Activated naive CD4-positive, alpha-beta T cell treated with anti-CD3 and anti-CD28 coated beads, Interleukin-2, amount 50 U/mL, for 16 hours (primary cell): Measurements from ENCODE around the gene FLT3.

Source experiments
- DNase-seq: peaks from one replicate; pipeline ENCODE4 v3.0.0-alpha.2; 2020

FLT3 gene

DNA sequence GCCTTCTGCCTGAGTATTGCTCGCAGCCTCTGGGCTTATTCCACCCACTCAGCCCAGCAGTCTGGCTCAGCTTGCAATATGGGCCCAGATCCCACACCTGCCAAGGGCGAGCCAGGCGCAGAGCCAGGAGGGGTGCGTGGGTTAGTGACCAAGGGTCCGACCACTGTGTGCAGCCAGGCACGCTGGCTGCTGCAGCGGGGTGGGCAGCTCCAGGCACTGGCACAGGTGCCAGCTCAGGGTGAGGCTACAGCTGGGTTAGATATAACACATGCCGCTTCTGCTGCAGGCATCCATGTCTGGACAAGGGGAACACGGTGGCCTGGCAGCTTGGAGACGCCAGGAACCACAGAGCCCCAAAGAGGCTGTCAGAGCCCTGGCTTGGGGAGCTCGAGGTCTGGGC is 99.3 kb downstream of the FLT3 start:
- DNase-seq, result no peak

DNA sequence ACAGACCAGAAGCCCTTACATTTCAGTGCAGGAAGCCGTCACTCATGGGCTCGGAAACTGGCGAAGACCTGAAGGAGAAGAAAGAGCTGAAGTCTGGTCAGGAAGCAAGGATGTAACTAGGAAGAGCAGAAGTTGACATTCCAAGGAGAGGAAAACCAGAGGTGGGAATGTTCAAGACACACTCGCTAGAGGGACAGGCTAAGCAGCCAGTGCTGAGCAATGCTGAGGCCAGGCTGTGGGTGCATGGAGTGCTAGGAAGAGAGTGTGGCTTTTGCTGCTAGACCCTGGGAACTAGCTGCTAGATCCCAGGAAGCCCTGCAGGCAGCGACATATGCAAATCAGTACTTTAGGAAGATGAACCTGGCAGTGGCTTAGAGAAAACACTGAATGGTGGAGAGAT is 99.8 kb downstream of the FLT3 start:
- DNase-seq, result no peak

DNA sequence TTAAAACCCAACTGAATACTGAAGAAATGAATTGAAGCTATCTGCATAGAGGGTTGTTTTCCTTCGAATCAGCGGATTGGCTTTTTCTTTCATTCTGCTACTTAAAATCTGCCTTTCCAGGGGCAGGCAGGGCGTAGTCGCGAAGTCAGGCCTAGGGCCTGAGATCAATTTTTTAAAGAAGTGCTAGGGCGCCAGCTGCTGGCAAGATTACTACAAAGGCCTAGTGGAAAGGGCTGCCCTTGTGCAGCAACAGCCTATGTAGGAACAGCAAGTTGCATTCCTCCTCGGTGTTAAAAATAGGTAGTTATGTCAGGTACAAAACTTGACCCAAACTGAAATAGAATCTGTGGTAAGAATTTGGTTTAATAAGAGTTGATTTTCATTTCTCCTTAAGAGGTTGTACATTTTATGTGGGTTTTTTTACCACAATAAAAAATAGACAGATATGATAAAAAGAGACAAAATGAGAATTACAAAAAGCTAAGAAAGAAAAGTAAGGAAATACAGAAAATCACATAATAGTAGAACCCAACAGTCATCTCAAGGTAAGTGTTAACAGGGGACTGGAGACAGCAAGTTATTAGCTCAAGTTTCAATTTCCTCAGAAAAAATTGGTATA is 102.4 kb downstream of the FLT3 start:
- no peak for DNase-seq

DNA sequence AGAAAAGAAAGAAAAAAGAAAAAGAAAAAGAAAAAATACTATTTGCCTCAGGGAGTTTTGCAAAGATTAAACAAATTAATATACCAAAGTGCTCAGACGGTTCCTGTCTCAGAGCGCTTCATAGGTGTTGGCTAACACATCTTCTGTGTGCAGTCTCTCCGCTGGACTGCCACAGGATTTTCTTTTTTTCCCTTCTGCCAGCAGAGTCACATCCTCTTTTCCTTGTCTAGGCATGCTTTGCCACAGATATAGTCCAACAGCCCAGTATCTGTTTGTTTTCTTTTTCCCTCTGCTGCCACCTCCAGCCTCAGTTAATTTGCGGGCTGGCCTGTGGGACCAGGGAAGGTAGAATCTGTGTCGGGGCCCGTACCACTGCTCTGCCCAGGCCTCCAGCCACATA is 108.5 kb downstream of the FLT3 start:
- no peak for DNase-seq

DNA sequence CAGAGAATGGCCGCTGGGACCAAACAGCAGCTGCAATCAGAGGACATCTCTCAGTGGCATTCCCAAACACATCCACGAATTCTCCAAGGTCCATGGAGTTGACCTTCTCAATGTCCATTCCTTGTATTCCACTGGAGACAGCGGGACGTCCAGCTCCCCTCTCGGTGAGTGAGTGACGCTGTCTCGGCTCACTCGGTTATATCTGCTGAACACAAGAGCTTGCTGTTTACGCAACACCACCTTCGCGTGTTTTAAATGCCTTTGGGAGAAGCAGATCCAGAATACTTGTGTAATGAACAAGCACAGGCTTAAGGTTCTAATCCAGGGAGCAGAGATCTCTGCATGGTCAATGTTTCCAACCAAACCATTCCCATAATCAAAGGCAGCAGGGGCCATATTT is 111.9 kb downstream of the FLT3 start, which contains the start of gene URAD:
Gene URAD (minus strand): TSS at position 174 of the 400 bp plus-strand sequence. CDS start 56 bp downstream, at position 118.
- DNase-seq, result no peak

DNA sequence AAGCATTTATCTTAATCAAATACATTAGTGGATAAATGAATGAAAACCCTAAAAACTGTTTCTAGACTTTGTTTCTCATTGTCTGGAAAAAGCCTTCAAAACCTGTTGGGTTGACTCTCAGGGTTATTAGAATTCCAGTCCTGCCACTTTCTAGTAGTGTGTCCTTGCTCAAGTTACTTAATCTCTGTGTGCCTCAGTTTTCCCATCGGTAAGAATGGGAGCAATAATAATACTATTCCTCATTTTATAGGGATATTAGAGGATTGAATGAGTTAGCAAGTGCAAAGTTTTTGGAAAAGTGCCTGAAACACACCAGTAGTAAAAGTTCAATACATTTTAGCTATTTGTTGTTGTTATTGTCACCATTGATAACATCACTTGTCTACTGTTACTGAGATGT is 114.8 kb downstream of the FLT3 start:
- DNase-seq, result no peak

DNA sequence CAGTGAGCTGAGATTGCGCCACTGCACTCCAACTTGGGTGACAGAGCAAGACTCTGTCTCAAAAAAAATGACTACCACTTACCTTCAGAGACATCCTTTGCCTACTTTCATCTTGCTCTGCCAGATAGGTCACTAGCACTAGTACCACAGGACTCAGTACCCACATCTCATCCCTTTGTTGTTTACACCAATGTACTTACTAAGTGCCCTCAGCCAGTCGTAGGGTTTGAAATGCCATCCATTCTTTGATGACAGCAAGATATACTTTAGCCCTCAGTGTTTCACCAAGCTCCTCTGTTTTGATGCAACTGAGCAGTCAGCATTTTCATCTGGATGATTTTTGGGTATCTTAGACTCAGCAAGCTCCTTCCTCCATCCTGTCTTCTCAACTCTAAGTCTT is 118.0 kb downstream of the FLT3 start:
- no peak for DNase-seq

DNA sequence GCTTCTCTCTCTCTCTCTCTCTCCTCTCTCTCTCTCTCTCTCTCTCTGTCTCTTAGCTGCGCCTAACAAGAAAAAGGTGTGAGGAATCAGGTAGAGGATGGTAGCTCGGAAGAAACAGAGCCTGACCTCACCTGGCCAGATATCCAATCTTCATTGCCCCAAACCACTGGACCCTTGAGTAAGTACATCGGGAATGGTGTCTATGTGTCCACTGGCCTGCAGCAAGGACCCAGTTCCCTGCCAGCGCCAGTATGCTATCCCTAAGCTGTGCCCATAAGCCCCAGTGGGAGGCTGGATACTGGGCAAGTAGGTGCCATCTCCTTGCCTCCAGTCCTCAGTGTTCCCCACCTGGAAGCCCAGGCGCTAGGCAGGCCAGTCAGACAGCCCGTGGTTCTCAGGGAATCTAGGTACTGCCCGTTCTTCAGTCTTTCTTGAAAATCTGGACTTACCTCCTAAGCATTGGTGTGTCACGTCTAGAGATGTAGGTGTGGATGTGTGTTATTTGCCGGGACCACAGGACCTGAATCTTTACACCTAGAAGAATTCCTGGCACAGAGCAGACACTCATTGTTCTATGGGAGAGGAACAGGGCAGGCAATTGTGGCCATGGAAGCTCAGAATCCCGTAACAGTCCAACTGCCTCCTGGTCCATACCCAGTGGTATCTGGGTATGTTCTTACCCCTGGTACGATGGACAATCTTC is 119.2 kb downstream of the FLT3 start:
- DNase-seq, result no peak

DNA sequence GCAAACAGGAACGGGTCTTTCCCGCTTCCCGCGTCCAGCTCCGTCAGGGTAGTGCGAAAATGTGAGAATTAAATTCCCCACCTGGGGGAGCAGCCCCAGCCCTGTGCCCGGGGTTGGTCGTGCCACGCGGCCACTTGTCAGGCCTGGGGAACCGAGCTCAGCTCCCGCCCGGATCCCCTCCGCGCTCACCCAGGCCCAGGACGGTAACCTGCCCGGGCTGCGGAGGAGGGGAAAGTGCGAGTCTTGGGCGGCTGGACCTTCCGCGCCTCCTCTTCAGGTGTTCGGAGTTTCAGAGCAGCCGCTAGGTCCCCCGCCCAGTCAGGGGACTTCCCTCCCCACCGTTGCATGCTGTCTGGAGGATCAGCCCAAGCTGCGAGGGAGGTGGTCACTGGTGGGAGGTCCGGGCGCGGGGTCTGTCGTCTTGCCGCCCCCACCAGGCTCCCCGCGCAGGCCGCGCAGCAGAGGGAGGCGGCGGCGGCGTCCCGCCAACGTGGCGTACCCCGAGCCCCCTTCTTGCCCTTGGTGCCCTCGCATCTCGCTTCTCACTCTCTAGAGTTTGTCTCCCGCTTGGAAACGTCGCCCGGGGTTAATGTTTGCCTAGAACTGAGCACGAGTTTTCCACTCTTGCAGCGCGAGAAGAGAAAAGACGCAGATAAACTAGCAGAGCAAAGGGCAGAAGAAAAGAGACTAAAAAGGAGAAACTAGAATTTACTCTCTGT is 119.9 kb downstream of the FLT3 start:
- DNase-seq, result no peak

DNA sequence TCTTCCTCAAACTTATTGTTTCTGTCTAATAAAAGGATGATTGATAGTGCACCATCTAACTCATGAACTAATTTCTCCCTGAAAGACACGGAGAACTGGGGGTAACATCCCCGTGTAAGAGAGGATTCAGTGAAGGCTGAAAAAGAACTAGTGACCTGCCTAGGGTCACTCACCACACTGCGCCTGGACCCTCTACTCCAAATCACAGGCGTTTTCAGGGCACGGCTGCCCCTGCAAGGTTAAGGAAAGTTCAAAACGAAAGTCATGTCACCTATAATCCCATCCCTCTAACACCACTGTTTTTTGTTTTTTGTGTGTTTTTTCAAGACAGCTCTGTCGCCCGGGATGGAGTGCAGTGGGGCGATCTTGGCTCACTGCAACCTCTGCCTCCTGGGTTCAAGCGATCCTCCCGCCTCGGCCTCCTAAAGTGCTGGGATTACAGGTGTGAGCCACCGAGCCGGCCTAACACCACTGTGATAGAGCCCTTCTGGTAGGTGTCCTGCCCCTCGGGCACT is 120.6 kb downstream of the FLT3 start:
- no peak for DNase-seq

DNA sequence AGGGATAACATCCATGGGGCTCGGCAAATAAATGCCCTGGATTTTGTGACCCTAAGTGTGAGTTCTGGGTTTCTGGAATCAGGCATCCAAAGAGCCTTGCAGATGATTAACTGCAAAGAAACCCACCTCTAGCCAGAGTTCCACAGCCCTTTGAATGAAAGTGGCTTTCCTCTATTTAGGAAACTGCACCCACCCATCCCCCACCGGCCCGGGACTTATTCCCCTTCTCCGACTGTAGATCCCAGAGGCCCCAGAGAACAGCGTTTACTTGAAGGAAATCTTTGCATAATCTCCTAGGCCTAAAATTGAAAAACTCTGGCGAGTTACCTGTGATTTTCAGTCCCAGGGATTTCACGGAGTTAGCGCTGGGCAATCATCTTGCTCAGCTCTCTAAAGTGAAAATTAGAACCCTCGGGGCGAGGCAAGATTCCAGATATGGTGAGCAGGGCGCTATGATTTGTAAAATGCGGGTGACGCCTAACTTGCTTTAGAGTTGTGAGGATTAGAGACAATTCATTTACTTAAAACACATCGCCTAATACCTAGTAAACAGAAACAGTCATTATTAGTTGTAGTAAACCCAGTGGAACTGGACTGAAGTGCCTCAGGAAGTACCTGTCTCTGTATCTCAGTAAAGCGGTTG is 121.3 kb downstream of the FLT3 start:
- no peak for DNase-seq

DNA sequence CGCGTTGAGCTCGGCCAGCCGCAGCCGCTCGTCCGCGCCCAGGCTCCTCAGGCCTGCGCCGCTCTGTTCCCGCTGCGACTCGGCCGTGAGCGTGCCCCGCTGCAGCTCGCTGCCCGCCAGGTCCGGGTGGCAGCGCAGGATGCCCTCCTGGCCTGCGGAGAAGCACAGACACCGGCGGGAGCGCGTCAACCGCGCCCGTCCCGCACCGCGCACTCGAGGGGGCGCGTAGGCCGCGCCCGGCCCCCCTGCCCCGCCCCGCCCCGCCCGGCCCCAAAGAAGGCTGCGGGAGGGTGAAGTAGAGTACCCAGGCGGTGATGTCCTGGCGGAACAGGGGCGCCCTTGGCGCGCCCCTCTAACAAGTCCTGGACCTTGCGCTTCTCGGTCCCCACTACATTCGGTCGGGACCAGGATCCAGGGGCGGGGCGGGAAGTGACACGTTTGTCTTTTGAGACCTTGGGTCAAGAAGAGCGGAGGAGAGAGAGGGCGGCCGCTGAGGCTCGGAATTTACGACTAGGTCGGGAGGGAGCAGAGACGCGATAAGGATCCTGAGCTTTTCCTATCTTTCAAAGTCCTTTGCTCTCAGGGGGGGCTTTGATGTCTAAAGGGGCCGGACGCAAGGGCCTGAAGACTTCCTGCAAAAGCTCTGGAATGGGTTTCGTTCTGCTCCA is 121.9 kb downstream of the FLT3 start:
- DNase-seq, result no peak

DNA sequence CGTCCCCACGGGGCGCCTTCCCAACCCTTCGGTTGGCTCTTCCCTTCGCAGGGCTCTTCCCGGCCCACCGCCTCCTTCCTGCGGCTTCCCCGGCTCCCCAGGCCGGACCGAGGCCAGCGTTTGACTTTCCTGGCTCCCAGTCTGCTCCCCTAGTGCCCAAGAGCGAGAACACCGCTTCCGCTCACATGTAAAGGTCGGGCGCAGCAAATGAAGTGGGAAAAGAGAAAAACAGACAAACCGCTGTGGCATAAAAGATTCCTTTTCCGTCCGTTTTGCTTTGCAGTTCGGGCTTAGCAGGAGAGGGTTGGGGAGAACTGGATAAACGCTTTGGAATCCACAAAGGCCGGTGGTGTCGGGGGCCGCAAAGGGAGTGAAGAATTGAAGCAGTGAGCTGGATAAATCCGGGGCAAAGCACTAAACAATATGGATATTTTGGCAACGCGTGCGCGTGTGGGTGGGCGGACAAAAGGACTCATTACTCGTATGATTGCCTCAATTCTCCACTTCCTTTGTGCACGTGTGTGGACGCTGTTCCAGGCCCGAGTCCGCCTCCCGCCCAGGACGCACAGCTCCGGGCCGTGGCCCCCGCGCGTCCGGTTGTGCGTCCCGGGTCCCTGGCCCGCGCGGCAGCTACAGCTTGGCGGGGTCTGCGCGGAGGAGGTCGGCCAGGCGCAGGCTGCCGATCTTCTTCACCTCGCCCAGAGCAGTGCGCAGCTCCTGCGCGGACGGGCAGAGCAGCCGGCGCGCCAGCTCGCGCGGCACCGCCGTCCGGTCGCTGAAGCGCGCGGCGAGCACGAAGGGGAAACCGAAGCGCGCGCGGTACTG is 122.7 kb downstream of the FLT3 start:
- no peak for DNase-seq

DNA sequence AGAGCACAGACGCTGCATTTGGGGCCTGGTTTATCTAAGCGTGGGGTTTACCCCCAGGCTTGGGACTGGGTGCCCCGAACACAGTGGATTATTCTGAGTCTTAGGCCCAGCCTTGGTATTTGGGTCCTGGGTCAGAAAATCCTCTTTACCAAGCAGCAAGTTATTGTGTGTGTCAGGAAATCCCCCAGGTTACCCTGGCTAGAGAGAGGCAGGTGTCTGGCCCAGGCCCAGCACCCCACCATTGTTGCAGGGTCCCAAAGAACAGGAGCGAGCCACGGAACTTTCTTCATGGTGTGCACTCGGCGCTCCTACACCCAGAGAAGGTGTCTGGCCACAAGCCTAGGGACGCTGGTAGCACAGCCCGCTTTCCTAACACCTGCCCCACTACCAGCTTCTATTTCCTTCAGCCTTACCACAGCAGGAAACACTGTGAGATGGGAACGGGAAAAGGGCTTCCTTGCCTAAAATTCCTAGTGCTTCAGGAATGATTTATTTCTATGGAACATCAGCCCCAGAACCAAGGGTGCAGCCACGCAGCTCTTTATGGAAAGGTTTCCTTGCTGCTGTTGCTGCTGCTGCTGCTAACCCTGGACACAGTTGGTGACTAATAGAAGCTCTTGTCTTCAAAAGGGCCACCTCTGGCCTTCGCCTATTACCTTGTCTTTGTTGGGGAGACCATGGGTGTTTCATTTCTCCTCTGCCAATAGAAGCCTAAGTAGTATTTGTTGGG is 123.8 kb downstream of the FLT3 start:
- DNase-seq, result no peak

DNA sequence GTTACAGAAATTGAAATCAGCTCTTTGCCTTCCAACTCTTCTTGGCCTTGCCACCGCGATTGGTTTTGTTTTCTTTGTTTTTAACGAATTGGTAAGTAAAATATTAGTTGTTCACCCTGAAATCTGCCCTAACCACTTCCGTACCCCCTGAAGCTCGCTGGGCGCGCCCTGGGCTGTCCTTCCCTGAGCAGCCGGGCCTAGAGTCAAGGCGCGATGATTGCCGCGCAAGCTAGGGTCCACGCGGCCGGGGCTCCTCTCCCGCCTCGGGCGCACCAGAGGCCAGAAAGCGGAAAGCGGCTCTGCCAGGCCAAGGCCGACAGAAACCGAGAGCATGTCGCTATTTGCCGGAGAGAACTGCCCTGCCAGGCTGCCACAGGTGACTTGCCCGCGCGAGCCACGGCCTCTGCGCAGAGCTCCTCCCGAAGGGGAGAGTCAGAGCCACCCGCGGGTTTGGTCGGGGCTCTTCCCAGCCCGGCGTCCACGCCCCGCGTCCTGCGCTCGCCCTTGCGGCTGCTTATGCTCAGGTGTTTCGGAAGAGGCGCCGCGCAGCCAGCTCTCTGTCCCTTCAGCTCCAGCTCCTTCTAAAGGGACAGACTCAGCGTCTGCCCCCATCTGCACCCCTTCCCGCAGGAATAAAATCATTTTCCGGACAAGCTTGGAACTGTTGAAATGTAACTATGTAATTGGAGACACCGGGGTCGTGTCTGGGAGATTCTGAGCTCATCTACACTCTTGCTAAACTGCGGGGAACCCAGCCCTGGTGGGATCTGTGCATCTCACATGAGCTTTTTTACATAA is 124.6 kb downstream of the FLT3 start:
- no peak for DNase-seq

DNA sequence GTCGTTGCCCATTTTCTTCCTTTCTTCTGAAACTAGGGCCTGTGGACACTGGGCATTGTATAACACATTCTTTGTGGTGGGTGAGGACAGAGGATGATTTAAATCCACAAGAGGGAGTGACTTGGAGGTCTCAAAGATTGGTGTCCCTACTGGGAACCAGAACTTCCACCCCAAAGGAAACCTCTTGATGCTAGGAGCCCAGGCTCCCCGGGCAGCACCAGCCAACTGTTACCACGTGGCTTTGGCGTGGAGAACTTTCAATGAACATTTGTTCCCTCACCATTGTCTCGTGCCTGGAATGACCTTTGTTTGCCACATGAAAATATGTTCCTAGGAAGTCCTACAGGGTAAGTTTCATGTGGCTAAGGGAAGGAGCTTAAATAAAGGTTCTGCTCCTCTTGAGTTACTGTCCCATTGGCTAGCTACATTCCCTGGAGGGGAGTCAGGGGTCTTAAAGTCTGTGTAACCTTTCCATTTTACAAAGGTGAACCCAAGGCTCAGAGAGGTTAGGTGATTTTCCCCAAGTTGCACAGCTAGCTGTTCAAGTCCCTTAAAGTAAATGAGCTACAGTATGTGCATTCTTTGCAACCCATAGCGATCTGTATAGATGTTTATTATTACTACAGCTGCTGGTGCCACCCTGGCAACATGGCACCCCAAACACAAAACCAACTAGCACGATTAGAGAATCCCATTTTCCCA is 126.3 kb downstream of the FLT3 start:
- DNase-seq, result no peak

DNA sequence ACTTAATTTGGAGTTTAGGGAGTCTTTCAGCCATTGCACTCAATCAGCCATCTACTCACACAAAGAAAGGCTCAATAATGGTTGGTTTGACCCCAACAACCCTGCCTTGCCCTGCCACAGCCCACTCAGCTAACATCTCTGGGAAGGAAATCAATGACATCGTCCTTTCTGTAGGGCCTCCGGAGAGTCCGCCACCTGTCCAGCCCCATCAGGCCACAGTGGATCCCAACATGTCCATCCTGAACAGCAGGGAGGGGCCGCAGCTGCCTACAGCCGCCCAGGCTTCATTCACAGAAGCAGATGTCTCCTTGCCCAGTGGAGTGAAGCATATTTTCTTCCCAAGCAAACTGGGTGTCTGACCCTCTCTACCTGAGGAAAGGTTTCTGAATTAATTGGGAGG is 127.1 kb downstream of the FLT3 start:
- DNase-seq, result no peak

DNA sequence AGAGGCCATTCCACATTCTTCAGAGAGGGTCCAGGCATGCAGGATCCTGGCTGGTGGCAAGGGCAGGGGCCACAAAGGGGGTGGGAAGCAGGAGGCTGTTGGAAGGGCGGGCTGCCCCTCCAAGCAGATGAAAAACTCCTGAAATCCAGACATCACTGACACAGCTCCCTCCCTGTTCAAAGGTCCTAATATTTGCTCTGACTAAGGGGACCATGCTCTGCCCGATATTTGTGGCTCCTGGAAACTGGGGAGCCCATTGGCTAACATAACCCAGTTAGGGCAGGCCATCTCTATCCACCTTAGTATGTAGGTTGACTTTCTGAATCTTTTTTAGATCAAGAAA is 127.9 kb downstream of the FLT3 start:
- DNase-seq, result no peak

DNA sequence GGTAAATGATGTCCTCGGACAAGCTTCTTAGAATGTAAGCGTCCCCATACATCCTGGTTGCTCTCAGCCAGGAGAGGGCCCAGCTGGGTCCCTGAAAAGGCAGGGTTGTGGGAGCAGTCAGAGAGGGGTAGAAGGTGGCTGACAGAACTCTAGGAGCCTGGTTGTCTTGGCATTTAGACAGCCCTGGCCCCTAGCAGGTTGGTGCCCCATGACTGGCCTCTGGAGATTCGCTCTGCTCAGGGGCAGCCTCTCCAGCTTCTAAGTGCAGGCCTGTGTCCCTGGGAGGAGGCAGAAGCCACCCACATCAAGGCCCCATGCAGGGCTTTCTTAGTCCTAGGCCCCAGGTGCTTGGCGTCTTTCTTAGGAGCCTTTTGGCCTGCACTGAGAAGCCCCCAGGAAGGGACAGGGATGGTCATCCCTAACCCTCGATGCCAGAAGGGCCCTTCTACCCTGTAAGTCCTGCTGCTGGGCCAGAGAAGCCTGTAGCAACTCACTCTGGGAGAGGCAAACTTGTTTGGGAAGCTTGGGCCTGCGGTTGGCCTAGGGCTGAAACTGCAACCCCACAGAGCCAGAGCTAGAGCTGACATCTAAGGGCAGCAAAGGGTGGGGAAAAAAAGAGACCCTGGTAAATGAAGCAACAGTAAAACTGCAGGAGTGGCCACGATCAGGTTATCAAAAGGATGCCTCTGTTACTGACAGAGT is 128.4 kb downstream of the FLT3 start:
- no peak for DNase-seq
